Activated CD4-positive, alpha-beta T cell treated with anti-CD3 and anti-CD28 coated beads, Interleukin-2, amount 10 ng/mL, durations not matched to agents 7 days and 5 days (primary cell): ENCODE measurements around the gene ATAD1. TPM values are rescaled to one million over a fixed set of nuclear protein-coding genes. Genes with fewer than 3 reads are reported as not detected.

Source experiments
- CTCF ChIA-PET: fragments of 350-600 bp; sonication (Branson Sonifier 250); formaldehyde crosslinking; loops from one replicate; lab custom pipeline; 2021; ENCODE audit warnings: antibody characterized with exemption; lab: Charles Lee
- POLR2A ChIA-PET: fragments of 350-600 bp; sonication (Branson Sonifier 250); formaldehyde crosslinking; loops from one replicate; lab custom pipeline; 2021; ENCODE audit warnings: antibody characterized with exemption; lab: Charles Lee
- DNase-seq: peaks from one replicate; pipeline ENCODE4 v3.0.0-alpha.2; 2020
- H3K27ac Mint-ChIP-seq: one replicate; pipeline ENCODE4 v1.8.0; 2021; ENCODE audit warnings: mild to moderate bottlenecking, moderate library complexity, mixed read lengths
- H3K27me3 Mint-ChIP-seq: one replicate; pipeline ENCODE4 v1.8.0; 2021; ENCODE audit warnings: mixed read lengths
- H3K36me3 Mint-ChIP-seq: one replicate; pipeline ENCODE4 v1.8.0; 2021; ENCODE audit warnings: low read depth, mixed read lengths
- H3K4me1 Mint-ChIP-seq: one replicate; pipeline ENCODE4 v1.8.0; 2021; ENCODE audit warnings: mixed read lengths
- H3K4me3 Mint-ChIP-seq: one replicate; pipeline ENCODE4 v1.8.0; 2021; ENCODE audit warnings: mild to moderate bottlenecking, moderate library complexity, mixed read lengths
- H3K9me3 Mint-ChIP-seq: one replicate; pipeline ENCODE4 v1.8.0; 2021; ENCODE audit warnings: mixed read lengths
- total RNA-seq, 2 experiments: library from RNA; stranded (reverse); gene quantifications; one replicate each; pipeline ENCODE4 v1.2.3, GENCODE V29; 2021

The ATAD1 gene
- total RNA-seq, 2 experiments from 2014 or later, result 42.9 to 45.9 TPM

GRCh38 chr10:87782721-87783120, 35.3 kb downstream of the ATAD1 start:
- H3K4me3 Mint-ChIP-seq, result no peak overlapping the region
- POLR2A ChIA-PET, result no interaction called here
- CTCF ChIA-PET, result interaction anchor here (0.7 to 1.2 kb wide), 2 partner anchors 14 to 66 kb away, joined by 4 to 5 read pairs; no protein-coding TSS in a partner anchor
- no peaks in the 10 kb centered on the region for H3K27me3 Mint-ChIP-seq
- no peaks in the 10 kb centered on the region for H3K9me3 Mint-ChIP-seq
- H3K27ac Mint-ChIP-seq, result no peak overlapping the region
- no peaks in the 10 kb centered on the region for H3K4me1 Mint-ChIP-seq
- no peak for DNase-seq
- H3K36me3 Mint-ChIP-seq, result peaks cover 46% of the 10 kb centered on the region

DNA sequence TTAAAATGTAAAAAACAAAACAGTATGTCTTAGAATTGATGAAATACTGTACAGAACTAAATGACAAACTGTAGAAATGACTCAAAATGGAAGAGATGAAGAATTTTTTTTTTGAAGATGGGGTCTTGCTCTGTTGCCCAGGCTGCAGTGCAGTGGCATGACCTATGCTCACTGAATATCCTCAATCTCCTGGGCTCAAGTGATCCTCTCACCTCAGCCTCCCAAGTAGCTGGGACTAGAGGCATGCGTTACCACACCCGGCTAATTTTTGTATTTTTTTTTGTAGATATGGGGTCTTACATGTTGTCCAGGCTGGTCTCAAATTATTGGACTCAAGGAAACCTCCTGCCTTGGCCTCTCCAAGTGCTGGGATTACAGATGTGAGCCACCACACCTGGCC, 36.5 kb downstream of the ATAD1 start:
- H3K4me3 Mint-ChIP-seq, result no peak overlapping the region
- H3K9me3 Mint-ChIP-seq, result no peaks in the 10 kb centered on the region
- no peak overlapping the region for H3K27ac Mint-ChIP-seq
- CTCF ChIA-PET, result interaction anchor here (0.8 to 1.2 kb wide), 2 partner anchors 15 to 21 kb away, joined by 3 to 5 read pairs; no protein-coding TSS in a partner anchor
- H3K27me3 Mint-ChIP-seq, result no peaks in the 10 kb centered on the region
- POLR2A ChIA-PET, result no interaction called here
- peaks cover 52% of the 10 kb centered on the region for H3K36me3 Mint-ChIP-seq
- DNase-seq, result no peak
- H3K4me1 Mint-ChIP-seq, result no peaks in the 10 kb centered on the region

GRCh38 chr10:87776328-87776727, 41.7 kb downstream of the ATAD1 start:
- no peak overlapping the region for H3K4me3 Mint-ChIP-seq
- no peak for DNase-seq
- ChIA-PET POLR2A (no interaction called here), CTCF (no interaction called here)
- peaks cover 33% of the 10 kb centered on the region for H3K36me3 Mint-ChIP-seq
- H3K4me1 Mint-ChIP-seq, result peaks cover 6% of the 10 kb centered on the region
- no peaks in the 10 kb centered on the region for H3K9me3 Mint-ChIP-seq
- no peak overlapping the region for H3K27ac Mint-ChIP-seq
- no peaks in the 10 kb centered on the region for H3K27me3 Mint-ChIP-seq

GRCh38 chr10:87775766-87776165, 42.3 kb downstream of the ATAD1 start:
- ChIA-PET POLR2A (interaction anchor here (0.7 kb wide), 1 partner anchor 10 kb away, joined by 5 read pairs; no protein-coding TSS in a partner anchor), CTCF (interaction anchor here (1.0 kb wide), 1 partner anchor 16 kb away, joined by 3 read pairs; no protein-coding TSS in a partner anchor)
- Mint-ChIP-seq H3K27ac (no peak overlapping the region), H3K4me3 (no peak overlapping the region), H3K4me1 (peaks cover 6% of the 10 kb centered on the region), H3K9me3 (no peaks in the 10 kb centered on the region), H3K27me3 (no peaks in the 10 kb centered on the region), H3K36me3 (peaks cover 28% of the 10 kb centered on the region)
- no peak for DNase-seq

- Mint-ChIP-seq H3K4me1 (peaks cover 8% of the 10 kb centered on the region), H3K27me3 (no peaks in the 10 kb centered on the region)
- POLR2A ChIA-PET, result no interaction called here
Observed at GRCh38 chr10:87771871-87772500, 46.0 kb downstream of the ATAD1 start.

DNA sequence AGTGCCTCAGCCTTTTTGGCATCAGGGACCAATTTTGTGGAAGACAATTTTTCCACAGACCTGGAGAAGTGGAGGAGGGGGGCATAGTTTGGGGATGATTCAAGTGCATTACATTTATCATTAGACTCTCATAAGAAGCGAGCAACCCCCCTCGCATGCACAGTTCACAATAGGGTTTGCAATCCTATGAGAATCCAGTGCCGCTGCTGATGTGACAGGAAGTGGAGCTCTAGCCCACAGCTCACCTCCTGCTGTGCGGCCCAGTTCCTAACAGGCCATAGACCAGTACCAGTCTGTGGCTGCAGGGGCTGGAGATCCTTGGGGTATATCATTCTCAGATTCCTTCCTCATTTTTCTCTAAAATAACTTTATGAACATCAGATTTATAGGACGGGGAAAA, 50.8 kb downstream of the ATAD1 start:
- DNase-seq, result no peak
- Mint-ChIP-seq H3K27me3 (no peaks in the 10 kb centered on the region), H3K36me3 (peaks cover 42% of the 10 kb centered on the region), H3K27ac (peak overlapping the region; percentile 66), H3K4me3 (no peak overlapping the region), H3K4me1 (peaks cover 6% of the 10 kb centered on the region), H3K9me3 (no peaks in the 10 kb centered on the region)
- POLR2A ChIA-PET, result no interaction called here
- CTCF ChIA-PET, result no interaction called here

More at GRCh38 chr10:87771871-87772500, 46.0 kb downstream of the ATAD1 start:
- DNase-seq, result no peak
- H3K27ac Mint-ChIP-seq, result no peak overlapping the region
- peaks cover 37% of the 10 kb centered on the region for H3K36me3 Mint-ChIP-seq
- no peak overlapping the region for H3K4me3 Mint-ChIP-seq
- H3K9me3 Mint-ChIP-seq, result no peaks in the 10 kb centered on the region
- CTCF ChIA-PET, result interaction anchor here (0.7 kb wide), 1 partner anchor 118 kb away, joined by 4 read pairs; no protein-coding TSS in a partner anchor

GRCh38 chr10:87765666-87766376, 52.2 kb downstream of the ATAD1 start:
- no peak for DNase-seq
- ChIA-PET CTCF (no interaction called here), POLR2A (no interaction called here)
- Mint-ChIP-seq H3K27me3 (no peaks in the 10 kb centered on the region), H3K27ac (no peak overlapping the region), H3K4me1 (peaks cover 12% of the 10 kb centered on the region), H3K9me3 (no peaks in the 10 kb centered on the region), H3K4me3 (no peak overlapping the region), H3K36me3 (peaks cover 44% of the 10 kb centered on the region)

DNA sequence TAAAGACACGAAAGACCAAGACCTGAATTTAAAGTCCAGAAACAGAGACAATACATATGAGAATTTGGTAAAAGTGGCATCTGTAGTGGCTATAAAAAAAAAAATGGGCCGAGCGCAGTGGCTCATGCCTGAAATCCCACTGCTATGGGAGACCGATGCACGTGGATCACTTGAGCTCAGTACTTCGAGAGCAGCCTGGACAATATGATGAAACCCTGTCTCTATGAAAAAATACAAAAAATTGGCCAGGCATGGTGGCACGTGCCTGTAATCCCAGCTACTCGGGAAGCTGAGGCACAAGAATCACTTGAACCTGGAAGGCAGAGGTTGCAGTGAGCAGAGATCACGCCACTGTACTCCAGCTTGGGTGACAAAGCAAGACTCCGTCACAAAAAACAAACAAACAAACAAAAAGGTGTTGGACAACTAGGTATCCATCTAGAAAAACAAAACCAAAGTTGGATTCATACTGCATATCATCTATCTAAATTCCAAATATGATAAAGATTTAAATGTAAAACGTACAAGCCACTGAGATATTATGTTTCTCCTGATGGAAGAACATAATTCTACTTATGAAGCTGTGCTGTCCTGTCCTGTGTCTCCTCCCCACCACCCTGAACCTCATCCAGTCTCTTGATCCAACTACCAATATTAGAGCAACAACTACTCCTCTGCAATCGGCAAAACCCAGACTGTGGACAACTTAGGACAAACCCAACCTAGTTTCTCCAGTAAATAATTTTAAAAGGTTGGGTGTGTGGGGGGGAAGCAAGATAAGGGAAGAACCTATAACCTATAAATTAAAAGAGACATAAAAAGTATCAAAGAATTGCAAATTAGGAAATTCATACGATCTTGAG, 53.7 kb downstream of the ATAD1 start:
- Mint-ChIP-seq H3K9me3 (no peaks in the 10 kb centered on the region), H3K27me3 (no peaks in the 10 kb centered on the region), H3K4me3 (no peak overlapping the region), H3K27ac (no peak overlapping the region), H3K4me1 (peaks cover 15% of the 10 kb centered on the region), H3K36me3 (peaks cover 45% of the 10 kb centered on the region)
- no peak for DNase-seq
- CTCF ChIA-PET, result no interaction called here
- POLR2A ChIA-PET, result no interaction called here

DNA sequence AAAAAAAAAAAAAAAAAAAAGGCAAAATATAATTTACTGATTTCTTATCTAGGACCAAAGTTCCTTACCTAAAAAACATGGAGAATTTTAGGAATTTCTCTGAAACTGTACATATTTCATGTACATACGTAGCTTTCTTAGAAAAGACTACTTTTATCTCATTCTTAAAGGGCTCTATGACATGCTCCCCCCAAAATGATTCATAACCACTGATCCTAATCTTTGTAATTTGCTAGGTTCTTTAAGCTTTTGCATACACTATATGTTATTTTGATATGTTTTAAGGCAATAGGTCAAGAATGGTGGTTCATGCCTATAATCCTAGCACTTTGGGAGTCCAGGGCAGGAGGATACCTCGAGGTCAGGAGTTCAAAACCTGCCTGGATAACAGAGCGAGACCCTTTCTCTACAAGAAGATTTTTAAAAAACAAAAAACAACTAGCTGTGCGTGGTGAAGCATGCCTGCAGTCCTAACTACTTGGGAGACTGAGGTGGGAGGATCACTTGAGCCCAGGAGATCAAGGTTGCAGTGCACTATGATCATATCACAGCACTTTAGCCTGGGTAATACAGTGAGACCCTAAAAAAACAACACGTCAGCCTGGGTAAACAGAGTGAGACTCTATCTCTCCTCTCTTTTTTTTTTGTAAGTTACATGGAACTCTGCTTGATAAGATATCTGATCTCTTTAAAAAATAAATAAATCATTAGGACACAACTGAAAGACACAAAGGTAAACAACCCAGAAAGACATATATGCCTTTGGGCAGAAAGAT, 54.8 kb downstream of the ATAD1 start:
- no peak for DNase-seq
- Mint-ChIP-seq H3K36me3 (peaks cover 42% of the 10 kb centered on the region), H3K9me3 (no peaks in the 10 kb centered on the region), H3K4me3 (no peak overlapping the region), H3K4me1 (peaks cover 15% of the 10 kb centered on the region), H3K27me3 (no peaks in the 10 kb centered on the region), H3K27ac (no peak overlapping the region)
- ChIA-PET POLR2A (no interaction called here), CTCF (no interaction called here)

DNA sequence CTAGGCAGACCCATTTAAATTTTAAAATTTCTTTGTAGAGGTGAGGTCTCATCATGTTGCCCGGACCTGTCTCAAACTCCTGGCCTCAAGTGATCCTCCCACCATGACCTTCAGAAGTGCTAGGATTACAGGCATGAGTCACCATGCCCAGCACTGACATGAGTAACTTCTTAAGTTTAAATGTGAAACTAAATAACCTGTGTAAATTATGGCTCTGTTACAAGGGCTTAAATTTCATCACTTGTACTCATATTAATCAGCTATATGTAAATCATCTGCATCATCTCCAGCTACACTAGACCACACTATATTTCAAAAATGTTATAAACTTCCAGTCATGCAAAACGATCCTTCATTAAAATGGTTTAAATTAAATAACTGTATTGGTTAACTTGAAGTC, 56.1 kb downstream of the ATAD1 start:
- ChIA-PET POLR2A (interaction anchor here (0.6 kb wide), 1 partner anchor 14 kb away, joined by 4 read pairs; no protein-coding TSS in a partner anchor), CTCF (interaction anchor here (0.6 kb wide), 1 partner anchor 80 kb away, joined by 3 read pairs; no protein-coding TSS in a partner anchor)
- H3K9me3 Mint-ChIP-seq, result no peaks in the 10 kb centered on the region
- H3K4me1 Mint-ChIP-seq, result peaks cover 13% of the 10 kb centered on the region
- peak overlapping the region; percentile 79 for H3K27ac Mint-ChIP-seq
- H3K36me3 Mint-ChIP-seq, result peaks cover 32% of the 10 kb centered on the region
- no peaks in the 10 kb centered on the region for H3K27me3 Mint-ChIP-seq
- no peak for DNase-seq
- H3K4me3 Mint-ChIP-seq, result no peak overlapping the region

DNA sequence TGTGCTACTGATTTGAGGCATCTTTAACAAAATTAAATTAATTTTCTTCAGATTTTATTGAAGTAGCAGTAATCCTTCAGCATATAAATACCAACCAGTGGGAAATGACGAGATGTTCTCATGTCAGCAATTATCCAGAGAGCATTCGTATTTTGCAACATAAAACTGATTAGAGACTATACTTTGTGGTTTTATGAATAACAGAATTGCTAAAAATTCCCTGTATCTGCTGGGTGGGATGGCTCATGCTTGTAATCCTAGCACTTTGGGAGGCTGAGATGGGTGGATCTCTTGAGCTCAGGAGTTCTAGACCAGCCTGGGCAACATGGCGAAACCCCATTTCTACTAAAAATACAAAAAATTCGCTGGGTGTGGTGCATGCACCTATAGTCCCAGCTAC, 56.9 kb downstream of the ATAD1 start:
- no peaks in the 10 kb centered on the region for H3K9me3 Mint-ChIP-seq
- no peaks in the 10 kb centered on the region for H3K27me3 Mint-ChIP-seq
- DNase-seq, result no peak
- CTCF ChIA-PET, result interaction anchor here (0.6 kb wide), 1 partner anchor 81 kb away, joined by 3 read pairs; no protein-coding TSS in a partner anchor
- no peak overlapping the region for H3K27ac Mint-ChIP-seq
- POLR2A ChIA-PET, result no interaction called here
- H3K4me3 Mint-ChIP-seq, result no peak overlapping the region
- peaks cover 13% of the 10 kb centered on the region for H3K4me1 Mint-ChIP-seq
- H3K36me3 Mint-ChIP-seq, result peaks cover 34% of the 10 kb centered on the region
